SK-N-SH (cell line): Measurements from ENCODE around the gene SAMD8. TPM values are rescaled to one million over a fixed set of nuclear protein-coding genes. Genes with fewer than 3 reads are reported as not detected.

ENCODE experiments used
- CTCF ChIA-PET: fragments of 300-600, 350-600 bp; formaldehyde crosslinking; extraction: SDS; loops from one replicate; lab custom pipeline; 2021; lab: Yijun Ruan, JAX
- POLR2A ChIA-PET: fragments of 350-600 bp; sonication (Branson Sonifier 250); formaldehyde crosslinking; extraction: SDS; loops from one replicate; lab custom pipeline; 2020; ENCODE audit warnings: antibody characterized with exemption, inconsistent platforms; lab: Yijun Ruan, JAX
- DNase-seq: peaks from one replicate; pipeline ENCODE4 v3.0.0; 2012
- H2AFZ ChIP-seq: fragments of 200-600 bp; sonication (generic); 2 replicates; pipeline ENCODE4 v1.8.1; 2016; ENCODE audit warnings: antibody characterized with exemption, mild to moderate bottlenecking, low read depth
- H3F3A ChIP-seq: fragments of 200-600 bp; sonication (generic); replicated peaks from 2 replicates; pipeline ENCODE3; 2016; ENCODE audit warnings: antibody characterized with exemption, mild to moderate bottlenecking; ENCODE audit not compliant: insufficient read depth
- H3K27ac ChIP-seq, 2 experiments: fragments of 200-500 bp in 1 of 2; fragments of 200-600 bp in 1 of 2; sonication (Bioruptor generic) in 1 of 2; sonication (generic), shearing (Covaris generic) in 1 of 2; 2 replicates each; pipeline versions ENCODE4 v1.5.1 to v1.6.1; 2014 to 2016; ENCODE audit warnings: low read depth in 2 of 2, inconsistent platforms in 1 of 2, low read length in 1 of 2, mild to moderate bottlenecking in 1 of 2, mixed read lengths in 1 of 2
- H3K27me3 ChIP-seq: fragments of 200-600 bp; sonication (generic), shearing (Covaris generic); 2 replicates; pipeline ENCODE4 v1.6.1; 2016; ENCODE audit warnings: mixed run types; ENCODE audit not compliant: insufficient read depth
- H3K36me3 ChIP-seq, 2 experiments: fragments of 200-500 bp in 1 of 2; fragments of 200-600 bp in 1 of 2; sonication (Bioruptor generic) in 1 of 2; sonication (generic) in 1 of 2; replicated peaks in 1 of 2; 2 replicates each; pipeline versions ENCODE3 to v1.5.1; 2014 to 2016; ENCODE audit warnings: low read length in 1 of 2, mild to moderate bottlenecking in 1 of 2; ENCODE audit not compliant: insufficient read depth in 2 of 2, control insufficient read depth in 1 of 2
- H3K4me1 ChIP-seq, 2 experiments: fragments of 200-500 bp in 1 of 2; fragments of 200-600 bp in 1 of 2; sonication (Bioruptor generic) in 1 of 2; sonication (generic), shearing (Covaris generic) in 1 of 2; 2 replicates each; pipeline versions ENCODE4 v1.5.1 to v1.6.1; 2014 to 2016; ENCODE audit warnings: low read depth in 1 of 2, low read length in 1 of 2, mixed run types in 1 of 2; ENCODE audit not compliant: insufficient read depth in 2 of 2, control insufficient read depth in 1 of 2
- H3K4me2 ChIP-seq: fragments of 200-600 bp; sonication (generic), shearing (Covaris generic); 2 replicates; pipeline ENCODE4 v1.6.1; 2017; ENCODE audit warnings: mixed run types
- H3K4me3 ChIP-seq, 2 experiments: fragments of 200-500 bp in 1 of 2; fragments of 200-600 bp in 1 of 2; sonication (Bioruptor generic) in 1 of 2; sonication (generic), shearing (Covaris generic) in 1 of 2; 2 replicates each; pipeline versions ENCODE4 v1.5.1 to v1.8.1; 2014 to 2016; ENCODE audit warnings: low read depth in 2 of 2, inconsistent platforms in 1 of 2, low read length in 1 of 2, mild to moderate bottlenecking in 1 of 2, mixed read lengths in 1 of 2, moderate library complexity in 1 of 2
- H3K79me2 ChIP-seq: fragments of 200-600 bp; sonication (generic); 2 replicates; pipeline ENCODE4 v1.8.1; 2017; ENCODE audit warnings: mild to moderate bottlenecking; ENCODE audit not compliant: insufficient read depth
- H3K9ac ChIP-seq: fragments of 200-600 bp; sonication (generic); 2 replicates; pipeline ENCODE4 v1.6.1; 2017; ENCODE audit warnings: mixed run types
- H3K9me2 ChIP-seq: fragments of 200-600 bp; sonication (generic); 2 replicates; pipeline ENCODE4 v1.6.1; 2017; ENCODE audit warnings: mixed run types
- H3K9me3 ChIP-seq: fragments of 200-600 bp; sonication (generic); 2 replicates; pipeline ENCODE4 v1.6.1; 2017; ENCODE audit warnings: mixed run types, mild to moderate bottlenecking, moderate library complexity
- H4K20me1 ChIP-seq: fragments of 200-600 bp; sonication (generic); 2 replicates; pipeline ENCODE4 v1.6.1; 2017; ENCODE audit warnings: mild to moderate bottlenecking, mixed run types; ENCODE audit not compliant: insufficient read depth
- CTCF ChIP-seq: fragments of 200-600 bp; sonication (generic); IDR thresholded peaks from 2 replicates; pipeline ENCODE4 v1.6.1; 2017; ENCODE audit warnings: antibody characterized with exemption, mild to moderate bottlenecking, moderate library complexity
- ELF1 ChIP-seq: IDR thresholded peaks from 2 replicates; pipeline ENCODE4 v1.4.0; 2012
- EZH2phosphoT487 ChIP-seq: fragments of 200-600 bp; sonication (generic); IDR thresholded peaks from 2 replicates; pipeline ENCODE4 v1.6.1; 2017; ENCODE audit warnings: low read depth, mixed run types, mild to moderate bottlenecking, antibody characterized with exemption, moderate library complexity, borderline replicate concordance
- FOXJ3 ChIP-seq: sonication (generic); formaldehyde crosslinking; IDR thresholded peaks from 2 replicates; pipeline ENCODE4 v1.5.1; 2020; ENCODE audit warnings: mild to moderate bottlenecking, missing genetic modification reagents
- GATA2 ChIP-seq: sonication (generic); formaldehyde crosslinking; IDR thresholded peaks from 2 replicates; pipeline ENCODE4 v1.5.0; 2020; ENCODE audit warnings: mild to moderate bottlenecking, missing genetic modification reagents
- IRF3 ChIP-seq: fragments of 150-350 bp; IDR thresholded peaks from 2 replicates; pipeline ENCODE4 v1.6.1; 2016; ENCODE audit warnings: mild to moderate bottlenecking, low read depth, low read length
- MAX ChIP-seq: IDR thresholded peaks from 2 replicates; pipeline ENCODE4 v1.4.0; 2012; ENCODE audit warnings: low read depth
- NFIC ChIP-seq: IDR thresholded peaks from 2 replicates; pipeline ENCODE4 v1.4.0; 2012; ENCODE audit warnings: borderline replicate concordance
- NRF1 ChIP-seq: IDR thresholded peaks from 2 replicates; pipeline ENCODE4 v1.6.1; 2012; ENCODE audit warnings: low read depth, mild to moderate bottlenecking, low read length
- POLR2AphosphoS5 ChIP-seq: IDR thresholded peaks from 2 replicates; pipeline ENCODE4 v1.6.1; 2012; ENCODE audit warnings: low read depth, low read length
- RCOR1 ChIP-seq: fragments of 150-350 bp; IDR thresholded peaks from 2 replicates; pipeline ENCODE4 v1.6.1; 2017; ENCODE audit warnings: antibody characterized with exemption, low read length
- RXRA ChIP-seq: IDR thresholded peaks from 2 replicates; pipeline ENCODE4 v1.4.0; 2012; ENCODE audit warnings: low read depth, mild to moderate bottlenecking, borderline replicate concordance
- SIN3A ChIP-seq: IDR thresholded peaks from 2 replicates; pipeline ENCODE4 v1.6.1; 2012; ENCODE audit warnings: low read depth, mild to moderate bottlenecking, low read length, moderate library complexity, borderline replicate concordance
- SMC3 ChIP-seq: IDR thresholded peaks from 2 replicates; pipeline ENCODE4 v1.6.1; 2012; ENCODE audit warnings: low read depth, low read length, improper control_type of control experiment
- TCF12 ChIP-seq: IDR thresholded peaks from 2 replicates; pipeline ENCODE4 v1.4.0; 2012
- ZBTB33 ChIP-seq: IDR thresholded peaks from 2 replicates; pipeline ENCODE4 v1.4.0; 2012; ENCODE audit warnings: low read depth, borderline replicate concordance
- WGBS: methylation state at CpG from one replicate; pipeline ENCODE4 v1.1.6; 2017; ENCODE audit warnings: low lambda C conversion rate; 5-methylcytosine and 5-hydroxymethylcytosine counted together
- polyA plus RNA-seq, 3 experiments: library from polyadenylated mRNA; depleted of rRNA; stranded (reverse); fragments of >200 nt; gene quantifications; 2 replicates each; pipeline ENCODE4 v1.2.3, GENCODE V29; 2012
- TF ChIP-seq, protein P1 (sequence below): IDR thresholded peaks from 2 replicates; pipeline ENCODE4 v1.6.1; 2012; ENCODE audit warnings: mild to moderate bottlenecking, low read depth, low read length, moderate library complexity
- TF ChIP-seq, protein P2 (sequence below): fragments of 150-350 bp; IDR thresholded peaks from 2 replicates; pipeline ENCODE4 v1.6.1; 2017; ENCODE audit warnings: antibody characterized with exemption, low read length, low read depth, borderline replicate concordance

Gene SAMD8
- polyA plus RNA-seq, 1 of the 3 experiments (the other 2 are of a cell fraction) = 9.7 TPM

DNA sequence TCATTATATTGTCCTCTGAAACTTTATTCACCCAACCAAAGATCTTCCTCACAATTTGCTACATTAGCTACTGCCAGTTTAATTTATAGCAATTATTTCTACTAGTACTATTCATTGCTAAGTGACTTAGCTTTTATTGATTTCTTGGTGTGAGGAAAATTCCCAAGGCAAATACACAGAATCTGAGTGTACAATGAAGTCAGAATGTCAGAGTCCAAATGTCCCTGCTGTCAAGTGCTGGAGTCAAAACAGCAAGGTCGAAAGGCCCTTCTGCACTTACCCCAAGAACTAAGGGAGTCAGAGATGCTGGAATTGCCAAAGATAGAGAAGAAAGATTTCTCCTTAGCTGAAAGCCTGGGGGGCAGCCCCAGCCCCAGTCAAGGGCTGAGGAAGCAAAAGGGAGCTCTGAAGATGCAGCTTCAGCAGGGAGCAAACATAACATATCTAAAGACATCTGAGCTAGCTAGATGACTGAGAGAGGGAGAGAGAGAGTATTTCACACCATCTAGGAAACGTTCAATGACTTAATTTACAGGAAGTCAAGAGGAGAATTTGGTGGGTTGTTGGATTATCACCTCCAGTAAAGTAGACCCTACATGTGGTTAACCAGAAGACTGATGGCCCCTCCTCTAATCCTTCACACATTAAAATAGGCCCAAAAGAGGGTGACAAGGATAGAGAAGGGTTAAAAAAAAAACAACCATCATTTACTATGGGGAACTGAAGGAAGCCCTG lies 36.6 kb upstream of the SAMD8 start:
- H3K9me3 ChIP-seq = no peaks in the 10 kb centered on the region
- no peaks in the 10 kb centered on the region for H3K27me3 ChIP-seq
- H3K9ac ChIP-seq = no peak overlapping the region
- H2AFZ ChIP-seq = no peak overlapping the region
- H3K4me3 ChIP-seq = no peak overlapping the region
- H3K9me2 ChIP-seq = no peaks in the 10 kb centered on the region
- TF ChIP-seq FOXJ3 (CRISPR knock-in tag) (no peak), RXRA (no peak), SMC3 (no peak), ELF1 (no peak), CTCF (no peak), MAX (no peak), RCOR1 (no peak), SIN3A (no peak), POLR2AphosphoS5 (no peak), NRF1 (no peak), GATA2 (CRISPR knock-in tag) (no peak), ZBTB33 (no peak), NFIC (no peak), IRF3 (no peak), TCF12 (no peak), EZH2phosphoT487 (no peak)
- TF ChIP-seq, protein P1, sequence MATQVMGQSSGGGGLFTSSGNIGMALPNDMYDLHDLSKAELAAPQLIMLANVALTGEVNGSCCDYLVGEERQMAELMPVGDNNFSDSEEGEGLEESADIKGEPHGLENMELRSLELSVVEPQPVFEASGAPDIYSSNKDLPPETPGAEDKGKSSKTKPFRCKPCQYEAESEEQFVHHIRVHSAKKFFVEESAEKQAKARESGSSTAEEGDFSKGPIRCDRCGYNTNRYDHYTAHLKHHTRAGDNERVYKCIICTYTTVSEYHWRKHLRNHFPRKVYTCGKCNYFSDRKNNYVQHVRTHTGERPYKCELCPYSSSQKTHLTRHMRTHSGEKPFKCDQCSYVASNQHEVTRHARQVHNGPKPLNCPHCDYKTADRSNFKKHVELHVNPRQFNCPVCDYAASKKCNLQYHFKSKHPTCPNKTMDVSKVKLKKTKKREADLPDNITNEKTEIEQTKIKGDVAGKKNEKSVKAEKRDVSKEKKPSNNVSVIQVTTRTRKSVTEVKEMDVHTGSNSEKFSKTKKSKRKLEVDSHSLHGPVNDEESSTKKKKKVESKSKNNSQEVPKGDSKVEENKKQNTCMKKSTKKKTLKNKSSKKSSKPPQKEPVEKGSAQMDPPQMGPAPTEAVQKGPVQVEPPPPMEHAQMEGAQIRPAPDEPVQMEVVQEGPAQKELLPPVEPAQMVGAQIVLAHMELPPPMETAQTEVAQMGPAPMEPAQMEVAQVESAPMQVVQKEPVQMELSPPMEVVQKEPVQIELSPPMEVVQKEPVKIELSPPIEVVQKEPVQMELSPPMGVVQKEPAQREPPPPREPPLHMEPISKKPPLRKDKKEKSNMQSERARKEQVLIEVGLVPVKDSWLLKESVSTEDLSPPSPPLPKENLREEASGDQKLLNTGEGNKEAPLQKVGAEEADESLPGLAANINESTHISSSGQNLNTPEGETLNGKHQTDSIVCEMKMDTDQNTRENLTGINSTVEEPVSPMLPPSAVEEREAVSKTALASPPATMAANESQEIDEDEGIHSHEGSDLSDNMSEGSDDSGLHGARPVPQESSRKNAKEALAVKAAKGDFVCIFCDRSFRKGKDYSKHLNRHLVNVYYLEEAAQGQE = no peak
- TF ChIP-seq, protein P2, sequence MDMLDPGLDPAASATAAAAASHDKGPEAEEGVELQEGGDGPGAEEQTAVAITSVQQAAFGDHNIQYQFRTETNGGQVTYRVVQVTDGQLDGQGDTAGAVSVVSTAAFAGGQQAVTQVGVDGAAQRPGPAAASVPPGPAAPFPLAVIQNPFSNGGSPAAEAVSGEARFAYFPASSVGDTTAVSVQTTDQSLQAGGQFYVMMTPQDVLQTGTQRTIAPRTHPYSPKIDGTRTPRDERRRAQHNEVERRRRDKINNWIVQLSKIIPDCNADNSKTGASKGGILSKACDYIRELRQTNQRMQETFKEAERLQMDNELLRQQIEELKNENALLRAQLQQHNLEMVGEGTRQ = no peak
- ChIA-PET POLR2A (no interaction called here), CTCF (interaction anchor here (0.6 to 1.1 kb wide), 3 partner anchors 34 to 831 kb away, joined by 3 to 4 read pairs (median 3); a partner anchor contains a TSS)
- H4K20me1 ChIP-seq = no peaks in the 10 kb centered on the region
- 50% methylated on average over 2 of the region's 2 CpGs for WGBS
- H3K4me2 ChIP-seq = no peak overlapping the region
- H3K36me3 ChIP-seq = no peaks in the 10 kb centered on the region
- H3K4me1 ChIP-seq = peaks cover 0 to 12% of the 10 kb centered on the region in 2 experiments; a peak in 1 of 4 replicates
- no peak for DNase-seq
- no peaks in the 10 kb centered on the region for H3K79me2 ChIP-seq
- H3F3A ChIP-seq = no peaks in the 10 kb centered on the region
- H3K27ac ChIP-seq = no peak overlapping the region
